SIG-M5 (cell line): ENCODE measurements around the gene OGDH.
"Not testable (repeated sequence)": the region's sequence is repeated elsewhere in the genome, so short reads cannot be mapped to it uniquely, and the experiment has no call there.

Experiments
- DNase-seq: peaks from one replicate; lab custom pipeline; 2025; lab: John Stamatoyannopoulos, UW

OGDH gene

DNA sequence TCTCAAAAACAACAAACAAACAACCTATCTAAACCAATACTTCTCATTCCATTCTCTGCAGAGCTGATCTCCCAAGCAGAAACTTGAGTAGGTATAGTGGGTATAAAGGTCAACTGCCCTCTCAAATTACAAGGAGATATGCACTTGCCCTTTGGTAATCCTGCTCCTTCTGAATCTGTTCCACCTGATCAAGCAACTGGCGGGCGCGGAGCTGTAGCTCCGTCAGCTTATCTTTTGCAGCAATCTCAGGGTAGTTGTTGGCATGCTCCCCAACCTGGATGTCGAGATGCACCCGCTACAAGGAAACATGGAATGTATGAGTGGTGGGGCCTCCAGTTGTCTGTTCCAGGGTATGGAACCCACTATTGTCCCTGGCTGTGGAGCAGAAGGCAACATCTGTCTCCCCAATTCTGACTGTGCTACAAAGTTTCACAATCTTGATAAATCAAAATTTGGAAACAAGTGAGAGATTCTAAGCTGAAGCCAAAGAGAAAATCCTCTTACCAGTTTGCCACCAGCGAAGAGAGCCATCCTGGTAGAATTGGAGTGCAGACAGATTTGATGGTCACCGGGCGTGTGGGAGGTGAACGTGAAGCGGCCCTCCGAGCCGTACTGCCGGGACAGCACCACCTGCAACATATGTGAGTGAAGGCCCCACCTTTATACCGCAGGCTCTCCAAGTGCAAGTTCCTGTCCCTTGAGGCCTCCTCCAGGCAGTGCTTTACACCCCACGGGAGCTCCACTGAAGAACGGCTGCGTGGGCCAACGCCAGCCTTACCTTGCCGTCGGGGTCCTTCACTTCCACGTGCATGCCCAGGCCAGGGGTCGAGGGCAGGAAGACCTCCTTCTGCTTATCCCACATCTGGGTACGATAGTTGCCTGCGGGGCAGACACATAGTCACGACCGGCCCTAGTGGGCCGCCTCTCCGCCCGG, 25.2 kb upstream of the OGDH start:
- DNase-seq = no peak

DNA sequence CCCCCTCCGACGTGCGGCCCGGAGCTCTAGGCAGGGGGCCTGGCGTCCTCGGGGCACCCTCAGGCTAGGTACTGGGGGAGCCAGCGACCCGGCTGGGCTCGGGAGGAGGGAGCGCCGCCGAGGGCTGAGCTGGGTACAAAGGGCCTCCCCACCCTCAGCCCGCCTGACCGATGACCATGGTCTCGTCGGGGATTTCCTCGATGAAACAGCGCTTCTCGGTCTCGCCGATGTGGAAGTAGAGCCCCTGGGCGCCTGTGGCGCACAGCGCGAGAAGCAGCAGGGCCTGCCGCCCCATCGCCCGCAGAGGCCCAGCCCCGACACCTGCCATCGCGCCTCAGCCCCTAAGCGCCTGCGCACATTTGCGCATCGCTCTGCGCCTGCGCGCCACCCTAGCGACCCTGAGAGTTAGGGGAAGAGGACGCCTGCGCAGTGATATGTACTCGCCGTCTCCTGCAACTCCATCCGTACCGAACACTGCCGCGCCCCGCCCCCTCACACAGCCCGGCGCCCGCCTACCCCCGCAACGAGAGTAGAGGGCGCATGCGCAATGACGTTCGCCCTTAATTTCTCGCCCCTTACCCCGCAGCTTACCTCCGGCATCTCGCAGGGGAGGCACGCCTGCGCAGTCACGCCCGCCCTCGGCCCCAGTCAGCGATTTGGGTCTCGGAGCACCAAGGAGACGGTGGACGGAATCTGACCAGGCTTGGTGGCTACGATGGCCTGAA, 24.4 kb upstream of the OGDH start, which contains the start of gene TMED4:
TSS of gene TMED4 (minus strand) at position 353 of the 725 bp plus-strand sequence. CDS start at position 328, 25 bp downstream.
- peak; percentile 93 for DNase-seq

DNA sequence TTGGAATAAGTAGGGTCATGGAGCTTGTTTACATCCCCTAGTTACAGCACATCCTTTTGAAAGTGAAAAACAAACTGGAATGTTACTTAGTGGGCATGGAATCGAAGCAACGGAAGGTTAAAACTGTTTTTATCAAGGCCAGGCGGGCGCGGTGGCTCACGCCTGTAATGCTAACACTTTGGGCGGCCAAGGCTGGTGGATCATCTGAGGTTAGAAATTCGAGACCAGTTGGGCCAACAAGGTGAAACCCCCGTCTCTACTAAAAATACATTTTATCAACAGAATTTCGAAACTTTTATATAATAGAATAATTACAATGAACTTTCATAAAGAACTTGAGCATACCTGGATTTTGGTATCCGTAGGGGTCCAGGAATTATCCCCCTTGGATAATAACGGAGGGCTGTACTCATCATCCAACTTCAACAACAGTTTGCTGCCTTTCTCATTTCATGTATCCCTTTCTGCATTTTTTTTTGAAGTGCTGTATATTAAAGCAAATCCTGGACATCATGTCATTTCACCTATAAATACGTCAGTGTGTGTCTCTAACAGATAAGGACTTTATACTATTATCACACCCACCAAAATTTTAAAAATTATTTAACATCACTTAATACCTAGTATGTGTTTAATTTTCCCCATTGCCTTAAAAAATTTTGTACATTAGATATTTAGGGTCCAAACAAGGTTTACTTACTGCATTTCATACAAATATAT, 23.1 kb upstream of the OGDH start:
- no peak for DNase-seq

DNA sequence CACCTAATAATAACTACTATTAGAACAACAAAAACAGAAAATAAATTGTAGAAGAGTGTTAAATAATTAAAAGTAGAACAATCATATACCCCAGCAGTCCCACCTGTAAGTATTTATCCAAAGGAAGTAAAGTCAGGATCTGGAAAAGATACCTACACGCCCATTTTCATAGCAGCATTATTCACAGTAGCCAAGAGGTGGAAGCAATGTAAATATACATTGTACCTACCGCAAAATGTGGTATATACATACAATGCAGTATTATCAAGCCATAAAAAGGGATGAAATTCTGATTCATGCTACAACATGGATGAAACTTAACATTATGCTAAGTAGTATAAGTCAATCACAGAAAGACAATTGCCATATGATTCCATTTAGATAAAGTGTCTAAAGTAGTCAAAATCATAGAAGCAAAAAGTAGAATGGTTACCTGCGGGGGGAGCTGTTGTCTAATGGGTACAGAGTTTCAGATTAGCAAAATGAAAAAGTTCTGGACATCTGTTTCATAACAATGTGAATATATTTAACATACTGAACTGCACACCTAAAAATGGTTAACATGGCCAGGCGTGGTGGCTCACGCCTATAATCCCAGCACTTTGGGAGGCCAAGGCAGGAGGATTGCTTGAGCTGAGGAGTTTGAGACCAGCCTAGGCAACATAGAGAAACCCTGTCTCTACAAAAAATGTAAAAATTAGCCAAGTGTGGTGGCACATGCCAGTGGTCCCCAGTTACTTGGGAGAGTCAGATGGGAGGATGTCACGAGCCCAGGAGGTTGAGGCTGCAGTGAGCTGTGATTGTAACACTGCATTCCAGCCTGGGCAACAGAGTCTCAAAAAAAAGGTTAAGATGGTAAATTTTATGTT, 18.4 kb upstream of the OGDH start:
- DNase-seq = no peak

DNA sequence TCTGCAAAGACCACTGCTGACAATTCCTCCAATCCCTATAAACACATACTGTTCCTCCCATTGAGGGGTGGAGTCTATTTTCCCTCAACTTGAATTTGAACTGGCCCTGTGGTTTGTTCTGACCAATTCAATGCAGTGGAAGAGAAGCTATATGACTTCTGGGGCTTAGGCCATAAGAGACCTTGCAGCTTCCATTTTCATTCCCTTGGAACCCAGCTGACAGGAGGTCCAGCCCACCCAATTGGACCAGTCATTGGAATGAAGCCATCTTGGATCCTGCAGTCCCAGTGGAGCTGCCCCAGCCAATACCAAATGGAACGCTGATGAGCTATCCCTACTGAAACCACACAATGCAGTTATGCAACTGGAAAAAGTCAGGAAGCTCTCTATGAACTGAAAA, 15.5 kb upstream of the OGDH start:
- no peak for DNase-seq

DNA sequence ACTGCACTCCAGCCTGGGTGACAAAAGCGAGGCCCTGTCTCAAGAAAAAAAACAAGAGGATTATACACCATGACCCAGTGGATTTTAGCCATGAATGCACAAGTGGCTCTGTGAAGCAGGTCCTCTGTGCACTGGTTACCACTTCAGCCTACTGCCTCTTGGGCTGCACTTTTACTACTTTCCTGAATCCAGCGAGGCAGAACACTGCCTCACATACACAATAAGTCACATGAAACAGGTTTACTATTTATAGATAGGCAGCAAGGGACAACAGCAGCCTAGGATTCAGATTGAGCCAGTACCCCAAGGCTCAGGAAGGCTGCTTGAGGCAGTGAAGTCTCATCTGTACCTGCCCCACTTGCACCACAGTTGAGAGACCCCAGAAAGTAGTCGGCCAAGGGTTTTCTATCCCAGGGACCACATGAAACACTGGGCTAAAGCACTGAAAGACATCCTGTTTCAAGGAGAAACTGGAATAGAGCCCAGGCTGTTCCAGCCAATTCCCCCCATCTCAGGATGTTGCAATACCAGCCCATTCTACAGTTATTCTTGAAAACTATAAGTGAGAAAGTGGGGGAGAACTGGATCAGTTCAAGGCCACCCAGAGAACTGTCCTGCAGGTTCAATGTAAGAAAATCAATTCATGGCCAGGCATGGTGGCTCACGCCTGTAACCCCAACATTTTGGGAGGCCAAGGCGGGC, 10.3 kb upstream of the OGDH start:
- DNase-seq = no peak

DNA sequence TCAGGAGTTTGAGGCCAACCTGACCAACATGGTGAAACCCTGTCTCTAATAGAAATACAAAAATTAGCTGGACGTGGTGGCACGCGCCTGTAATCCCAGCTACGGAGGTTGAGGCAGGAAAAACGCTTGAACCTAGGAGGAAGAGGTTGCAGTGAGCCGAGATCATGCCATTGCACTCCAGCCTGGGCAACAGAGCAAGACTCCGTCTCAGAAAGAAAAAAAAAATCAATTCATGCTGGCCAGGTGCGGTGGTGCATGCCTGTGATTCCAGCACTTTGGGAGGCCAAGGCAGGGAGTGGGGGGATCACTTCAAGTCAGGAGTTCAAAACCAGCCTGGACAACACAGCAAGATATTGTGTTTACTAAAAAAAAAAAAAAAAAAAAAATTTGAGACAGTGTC, 9.2 kb upstream of the OGDH start:
- not testable (repeated sequence) for DNase-seq

DNA sequence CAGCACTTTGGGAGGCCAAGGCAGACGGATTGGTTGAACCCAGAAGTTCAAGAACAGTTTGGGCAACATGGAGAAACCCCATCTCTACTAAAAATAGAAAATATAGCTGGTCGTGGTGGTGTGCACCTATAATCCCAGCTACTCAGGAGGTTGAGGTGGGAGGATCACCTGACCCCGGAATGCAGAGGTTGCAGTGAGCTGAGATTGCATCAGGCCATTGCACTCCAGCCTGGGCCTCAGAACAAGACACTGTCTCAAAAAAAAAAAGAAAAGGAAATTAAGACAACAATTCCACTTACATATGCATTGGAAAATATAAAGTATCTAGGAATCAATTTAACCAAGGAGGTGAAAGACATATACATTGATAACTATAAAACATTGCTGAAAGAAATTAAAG, 7.2 kb upstream of the OGDH start:
- DNase-seq = no peak

DNA sequence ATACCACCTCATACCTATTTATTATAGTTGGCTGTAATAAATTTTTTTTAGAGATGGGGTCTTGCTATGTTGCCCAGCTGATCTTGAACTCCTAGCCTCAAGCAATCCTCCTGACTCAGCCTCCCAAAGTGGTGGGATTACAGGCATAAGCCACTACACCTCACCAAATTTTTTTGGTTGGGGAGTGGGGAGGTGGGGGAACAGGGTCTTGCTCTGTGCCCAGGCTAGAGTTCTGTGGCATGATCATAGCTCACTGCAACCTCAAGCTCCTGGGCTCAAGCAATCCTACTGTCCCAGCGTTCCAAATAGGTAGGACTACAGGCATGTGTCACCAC, 3.9 kb upstream of the OGDH start:
- DNase-seq = no peak

DNA sequence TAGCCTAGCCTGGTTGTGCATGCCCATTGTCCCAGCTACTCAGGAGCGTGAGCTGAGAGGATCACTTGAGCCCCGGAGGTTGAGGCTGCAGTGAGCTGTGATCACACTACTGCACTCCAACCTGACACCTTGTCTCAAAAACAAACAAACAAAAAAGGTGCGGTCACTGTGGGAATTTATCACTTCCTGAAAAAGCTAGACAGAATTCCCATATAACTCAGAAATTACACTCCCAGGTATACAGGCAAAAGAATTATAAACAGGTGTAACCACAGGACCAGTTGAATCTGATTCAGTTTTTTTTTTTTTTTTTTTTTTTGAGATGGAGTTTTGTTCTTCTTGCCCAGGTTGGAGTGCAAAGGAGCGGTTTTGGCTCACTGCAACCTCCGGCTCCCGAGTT, 3.2 kb upstream of the OGDH start:
- DNase-seq = no peak

DNA sequence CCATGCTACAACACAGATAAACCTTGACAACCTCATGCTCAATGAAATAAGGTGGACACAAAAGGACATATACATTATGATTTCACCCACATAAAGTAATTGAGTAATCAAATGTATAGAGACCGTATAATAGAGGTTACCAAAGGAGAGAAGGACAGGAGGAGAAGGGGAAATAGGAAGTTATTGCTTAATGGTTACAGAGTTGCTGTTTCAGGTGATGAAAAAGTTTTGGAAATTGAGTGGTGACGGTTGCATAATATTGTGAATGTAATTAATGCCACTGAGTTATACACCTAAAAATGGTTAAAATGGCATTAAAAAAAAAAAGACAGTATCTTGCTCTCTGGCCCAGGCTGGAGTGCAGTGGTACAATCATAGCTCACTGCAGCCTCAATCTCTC, 1.5 kb upstream of the OGDH start:
- no peak for DNase-seq

DNA sequence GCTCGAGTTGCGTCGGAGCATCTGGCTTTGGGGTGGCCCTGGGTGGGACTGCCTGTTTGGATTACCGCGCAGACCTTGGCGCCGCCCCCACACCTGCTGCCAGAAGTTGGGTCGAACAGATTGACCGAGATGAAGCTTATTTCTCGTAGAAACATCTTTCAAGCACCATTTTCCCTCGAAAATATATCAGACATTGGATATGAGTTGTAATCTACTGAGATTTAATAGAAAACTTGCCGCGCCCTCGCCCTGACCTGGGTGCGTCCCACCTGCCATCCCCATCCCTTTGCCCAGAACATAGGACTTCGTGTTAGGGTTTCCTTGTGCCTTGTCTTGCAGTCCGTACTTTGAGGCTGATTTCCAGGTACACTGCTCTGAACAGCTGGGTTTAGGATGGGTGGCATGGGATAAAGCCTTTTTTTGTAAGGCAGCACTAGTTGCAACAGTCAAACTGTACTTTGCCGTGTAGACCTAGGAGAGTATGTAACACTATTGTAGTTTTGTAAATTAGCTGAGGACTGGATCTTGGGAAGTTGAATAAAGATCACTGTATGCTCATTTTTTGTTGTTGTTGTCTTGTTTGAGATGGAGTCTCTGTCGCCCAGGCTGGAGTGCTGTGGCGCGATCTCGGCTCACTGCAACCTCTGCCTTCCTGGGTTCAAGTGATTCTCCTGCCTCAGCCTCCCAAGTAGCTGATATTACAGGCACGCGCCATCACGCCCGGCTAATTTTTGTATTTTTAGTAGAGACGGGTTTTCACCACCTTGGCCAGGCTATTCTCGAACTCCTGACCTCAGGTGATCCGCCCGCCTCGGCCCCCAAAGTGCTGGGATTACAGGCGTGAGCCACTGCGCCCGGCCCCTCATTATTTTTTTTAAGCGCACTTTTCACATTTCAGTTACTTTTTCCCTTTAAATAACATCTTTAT, 978 bp downstream of the OGDH start:
- DNase-seq = no peak

DNA sequence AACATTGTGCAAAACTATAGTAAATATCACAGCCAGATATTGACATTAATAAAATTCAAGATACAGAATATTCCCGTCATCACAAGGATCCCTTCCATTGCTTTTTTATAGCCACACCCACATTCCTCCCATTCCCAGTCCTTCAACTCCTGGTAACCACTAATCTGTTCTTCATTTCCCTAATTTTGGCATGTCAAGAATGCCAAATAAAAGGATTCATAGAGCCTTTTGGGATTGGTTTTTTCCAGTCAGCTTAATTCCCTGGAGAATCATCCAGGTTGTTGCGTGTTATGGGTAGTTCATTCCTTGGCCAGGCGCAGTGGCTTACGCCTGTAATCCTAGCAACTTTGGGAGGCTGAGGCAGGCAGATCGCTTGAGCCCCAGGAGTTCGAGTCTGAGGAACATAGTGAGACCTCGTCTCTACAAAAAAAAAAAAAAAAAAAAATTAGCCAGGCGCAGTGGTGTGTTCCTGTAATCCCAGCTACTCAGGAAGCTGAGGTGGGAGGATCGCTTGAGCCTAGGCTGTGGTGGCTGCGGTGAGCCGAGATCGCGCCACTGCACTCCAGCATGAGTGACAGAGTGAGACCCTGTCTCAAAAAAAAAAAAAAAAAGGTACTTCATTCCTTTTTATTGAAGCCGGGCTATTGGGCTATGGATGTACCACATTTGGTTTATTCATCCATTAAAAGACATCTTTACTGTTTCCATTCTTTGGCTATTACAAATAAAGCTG, 2.7 kb downstream of the OGDH start:
- no peak for DNase-seq

DNA sequence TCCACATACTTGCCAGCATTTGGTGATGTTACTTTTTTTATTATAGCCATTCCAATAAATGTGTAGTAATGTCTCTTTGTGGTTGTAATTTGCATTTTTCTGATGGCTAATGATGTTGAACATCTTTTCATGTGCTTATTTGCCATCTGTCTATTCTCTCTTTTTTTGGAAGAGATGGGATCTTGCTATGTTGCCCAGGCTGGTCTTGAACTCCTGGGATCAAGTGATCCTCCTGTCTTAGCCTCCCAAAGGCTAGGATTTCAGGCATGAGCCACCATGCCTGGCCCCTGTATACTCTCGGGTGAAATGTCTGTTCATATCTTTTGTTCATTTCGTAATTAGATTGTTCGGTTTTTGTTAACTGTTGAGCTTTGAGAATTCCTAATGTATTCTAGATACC, 3.4 kb downstream of the OGDH start:
- DNase-seq = no peak

DNA sequence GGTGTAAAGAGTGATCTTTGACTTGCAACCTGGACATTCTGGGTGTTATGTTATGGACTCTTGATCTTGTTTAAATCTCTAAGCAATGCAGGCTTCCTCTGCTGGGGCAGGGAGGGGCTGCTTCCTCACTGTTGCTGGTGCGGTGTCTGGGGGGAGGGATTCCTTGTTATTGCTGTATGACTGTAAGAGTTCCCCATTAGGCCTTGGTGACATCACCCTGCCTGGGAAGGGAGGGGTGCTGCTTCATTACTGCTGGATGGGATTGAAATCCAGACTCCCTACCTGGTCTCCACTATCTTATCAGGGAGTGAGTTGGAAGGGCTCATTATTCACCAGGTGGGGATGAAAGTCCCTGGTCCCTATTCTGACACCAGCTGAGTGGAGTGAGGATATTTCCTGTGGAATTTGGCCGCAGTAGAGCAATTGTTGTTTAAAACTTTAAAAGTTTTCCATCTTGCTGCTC, 8.8 kb downstream of the OGDH start:
- no peak for DNase-seq

DNA sequence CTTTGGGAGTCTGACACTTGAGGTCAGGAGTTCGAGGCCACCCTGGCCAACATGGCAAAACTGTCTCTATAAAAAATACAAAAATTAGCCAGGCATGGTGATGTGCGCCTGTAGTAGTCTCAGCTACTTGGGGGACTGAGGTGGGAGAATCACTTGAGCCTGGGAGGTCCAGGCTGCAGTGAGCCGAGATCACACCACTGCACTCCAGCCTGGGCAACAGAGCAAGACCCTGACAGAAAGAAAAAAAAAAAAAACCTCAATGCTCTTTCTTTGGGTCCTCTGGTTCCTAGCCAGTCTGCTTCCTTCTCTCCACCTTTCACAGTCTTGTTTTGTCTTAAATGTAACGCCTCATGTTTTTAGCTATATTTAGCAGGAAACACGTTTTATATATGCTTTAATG, 9.4 kb downstream of the OGDH start:
- DNase-seq = no peak

DNA sequence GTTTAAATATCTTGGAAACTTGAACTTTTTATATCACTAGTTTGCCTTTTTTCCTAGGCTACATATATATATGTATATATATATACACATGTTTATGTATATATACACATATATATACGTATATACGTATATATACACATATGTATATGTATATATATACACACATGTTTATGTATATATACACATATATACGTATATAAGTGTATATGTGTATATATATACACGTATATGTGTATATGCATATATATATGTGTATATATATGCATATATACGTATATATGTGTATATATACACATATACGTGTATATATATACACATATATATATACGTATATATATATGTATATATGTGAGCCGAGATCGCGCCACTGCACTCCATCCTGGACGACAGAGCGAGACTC, 10.1 kb downstream of the OGDH start:
- no peak for DNase-seq

DNA sequence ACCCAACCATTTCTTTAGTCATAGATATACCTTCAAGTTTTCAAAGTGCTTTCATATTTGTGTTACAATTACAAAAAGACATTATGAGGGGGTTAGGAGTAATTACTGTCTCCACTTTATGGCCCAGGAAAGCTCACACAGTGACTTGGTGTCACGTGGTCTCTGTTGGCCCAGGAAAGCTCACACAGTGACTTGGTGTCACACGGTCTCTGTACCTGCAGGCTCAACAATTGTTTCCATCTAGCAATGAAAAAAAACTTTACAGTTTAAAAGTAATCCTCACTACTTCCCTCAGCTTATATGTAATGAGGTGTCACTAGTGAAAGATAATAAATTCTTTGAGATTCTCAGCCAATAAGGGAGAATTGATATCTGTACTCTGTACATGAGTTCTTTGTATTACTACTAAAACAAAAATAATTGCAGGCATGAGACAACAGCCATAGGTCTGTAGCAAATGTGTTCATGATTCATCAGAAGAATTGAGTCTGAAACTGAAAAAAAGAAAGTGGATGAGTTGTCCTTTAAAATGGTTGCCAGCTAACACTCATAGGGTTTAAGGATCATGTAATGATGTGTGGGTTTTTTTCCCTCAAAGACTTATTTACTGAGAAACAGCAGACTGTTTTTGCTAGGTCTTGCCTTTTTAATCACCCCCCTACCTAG, 10.9 kb downstream of the OGDH start:
- no peak for DNase-seq

DNA sequence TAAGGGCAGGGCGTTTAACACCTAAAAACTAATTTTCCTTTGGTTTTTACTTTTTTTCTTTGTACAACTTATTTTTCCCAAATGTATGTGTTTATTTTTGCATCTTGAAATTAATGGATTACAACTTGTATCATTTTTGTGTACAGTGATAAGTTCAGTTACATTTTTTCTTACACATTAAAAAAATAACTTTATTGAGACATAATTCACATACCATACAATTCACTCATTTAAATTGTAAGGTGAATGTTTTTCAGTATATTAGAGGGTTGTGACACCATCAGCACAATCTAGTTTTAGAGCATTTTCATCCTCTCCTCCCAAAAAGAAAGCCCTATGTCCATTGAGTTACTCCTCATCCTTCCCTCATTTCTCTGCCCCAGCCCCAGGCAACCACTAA, 11.6 kb downstream of the OGDH start:
- no peak for DNase-seq
